ENCODE data around the gene IL1RL2. TPM values are rescaled to one million over a fixed set of nuclear protein-coding genes. Genes with fewer than 3 reads are reported as not detected.

IL1RL2 gene
- total RNA-seq, 1 donor from 2014 or later = 1.0 TPM

DNA sequence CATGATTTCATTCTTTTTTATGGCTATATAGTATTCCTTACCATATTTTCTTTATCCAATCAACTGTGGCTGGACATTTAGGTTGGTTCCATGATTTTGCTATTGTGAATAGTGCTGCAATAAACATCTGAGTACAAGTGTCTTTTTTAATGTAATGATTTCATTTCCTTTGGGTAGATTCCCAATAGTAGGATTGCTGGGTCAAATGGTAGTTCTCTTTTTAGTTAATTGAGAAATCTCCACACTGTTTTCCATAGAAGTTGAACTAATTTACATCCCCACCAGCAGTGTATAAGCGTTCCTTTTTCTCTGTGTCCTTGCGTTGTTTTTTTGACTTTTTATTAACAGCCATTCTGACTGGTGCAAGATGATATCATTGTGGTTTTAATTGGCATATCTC, 65.4 kb downstream of the IL1RL2 start:
- no peak overlapping the region for H3K27ac Mint-ChIP-seq
- H3K4me3 Mint-ChIP-seq = peak overlapping the region; percentile 20
- no peak for DNase-seq (ENCODE audit: extremely low spot score, unreplicated experiment)
- TF ChIP-seq, protein P1, sequence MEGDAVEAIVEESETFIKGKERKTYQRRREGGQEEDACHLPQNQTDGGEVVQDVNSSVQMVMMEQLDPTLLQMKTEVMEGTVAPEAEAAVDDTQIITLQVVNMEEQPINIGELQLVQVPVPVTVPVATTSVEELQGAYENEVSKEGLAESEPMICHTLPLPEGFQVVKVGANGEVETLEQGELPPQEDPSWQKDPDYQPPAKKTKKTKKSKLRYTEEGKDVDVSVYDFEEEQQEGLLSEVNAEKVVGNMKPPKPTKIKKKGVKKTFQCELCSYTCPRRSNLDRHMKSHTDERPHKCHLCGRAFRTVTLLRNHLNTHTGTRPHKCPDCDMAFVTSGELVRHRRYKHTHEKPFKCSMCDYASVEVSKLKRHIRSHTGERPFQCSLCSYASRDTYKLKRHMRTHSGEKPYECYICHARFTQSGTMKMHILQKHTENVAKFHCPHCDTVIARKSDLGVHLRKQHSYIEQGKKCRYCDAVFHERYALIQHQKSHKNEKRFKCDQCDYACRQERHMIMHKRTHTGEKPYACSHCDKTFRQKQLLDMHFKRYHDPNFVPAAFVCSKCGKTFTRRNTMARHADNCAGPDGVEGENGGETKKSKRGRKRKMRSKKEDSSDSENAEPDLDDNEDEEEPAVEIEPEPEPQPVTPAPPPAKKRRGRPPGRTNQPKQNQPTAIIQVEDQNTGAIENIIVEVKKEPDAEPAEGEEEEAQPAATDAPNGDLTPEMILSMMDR (conservative IDR thresholded peaks at IDR 0.05) = no peak
- no peaks in the 10 kb centered on the region for H3K36me3 Mint-ChIP-seq
- H3K4me1 Mint-ChIP-seq (ENCODE audit: unreplicated experiment) = peaks cover 6% of the 10 kb centered on the region
- no peaks in the 10 kb centered on the region for H3K9me3 Mint-ChIP-seq
- H3K27me3 Mint-ChIP-seq = peaks cover 24% of the 10 kb centered on the region

DNA sequence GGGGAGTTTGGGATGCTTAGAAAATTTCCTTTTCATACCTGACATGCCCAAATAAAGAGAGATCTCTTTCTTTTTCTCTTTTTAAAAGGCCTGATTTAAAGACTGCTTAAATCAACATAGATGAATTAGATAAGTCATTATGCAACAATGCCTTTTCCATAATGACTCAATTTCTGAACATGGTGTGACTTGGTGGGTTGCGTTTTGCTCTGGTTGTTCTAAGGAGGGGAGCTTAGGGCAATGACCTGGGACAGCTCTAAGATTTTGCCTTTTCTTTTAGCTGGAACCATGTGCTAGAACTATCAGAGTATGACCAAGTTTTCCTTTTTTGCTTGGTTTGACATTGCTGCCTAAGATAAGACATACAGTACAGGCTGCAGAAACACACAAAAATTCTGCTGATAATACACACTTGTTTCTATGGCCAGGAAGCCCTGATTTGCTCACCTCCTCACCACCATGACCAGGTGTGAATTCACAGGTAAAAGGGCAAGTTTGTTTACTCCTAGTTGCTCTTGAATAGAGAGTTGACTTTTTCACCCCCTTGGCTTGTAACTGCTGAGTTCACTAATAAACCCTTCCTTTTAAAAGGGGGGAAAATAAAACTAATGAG, 66.4 kb downstream of the IL1RL2 start:
- H3K36me3 Mint-ChIP-seq = no peaks in the 10 kb centered on the region
- TF ChIP-seq, protein P1 (conservative IDR thresholded peaks at IDR 0.05) = no peak
- no peak overlapping the region for H3K4me3 Mint-ChIP-seq
- no peaks in the 10 kb centered on the region for H3K9me3 Mint-ChIP-seq
- DNase-seq (ENCODE audit: extremely low spot score, unreplicated experiment) = no peak
- peaks cover 6% of the 10 kb centered on the region for H3K4me1 Mint-ChIP-seq (ENCODE audit: unreplicated experiment)
- no peak overlapping the region for H3K27ac Mint-ChIP-seq
- H3K27me3 Mint-ChIP-seq = peaks cover 24% of the 10 kb centered on the region

DNA sequence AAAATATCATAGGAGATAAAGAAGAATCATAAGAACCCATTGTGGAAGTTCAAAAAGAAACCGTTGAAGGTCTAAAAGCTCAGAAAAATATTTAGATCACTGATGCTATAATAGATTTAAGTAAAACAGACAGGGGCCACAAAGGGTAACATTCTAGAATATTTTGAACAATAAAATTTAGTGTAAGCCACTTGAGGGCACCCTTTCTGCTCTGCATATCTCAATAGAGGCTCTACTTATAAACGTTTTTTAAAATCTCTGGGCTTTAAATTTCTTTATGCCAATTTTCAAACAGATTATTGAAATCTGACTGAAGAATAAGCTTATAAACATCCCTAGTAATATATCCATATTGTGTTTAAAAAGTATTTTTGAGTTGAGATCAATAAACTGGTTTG, 66.9 kb downstream of the IL1RL2 start:
- no peaks in the 10 kb centered on the region for H3K36me3 Mint-ChIP-seq
- no peak overlapping the region for H3K4me3 Mint-ChIP-seq
- TF ChIP-seq, protein P1 (conservative IDR thresholded peaks at IDR 0.05) = no peak
- no peak for DNase-seq (ENCODE audit: extremely low spot score, unreplicated experiment)
- H3K27ac Mint-ChIP-seq = no peak overlapping the region
- H3K27me3 Mint-ChIP-seq = peaks cover 23% of the 10 kb centered on the region
- H3K9me3 Mint-ChIP-seq = peaks cover 4% of the 10 kb centered on the region
- peaks cover 6% of the 10 kb centered on the region for H3K4me1 Mint-ChIP-seq (ENCODE audit: unreplicated experiment)

DNA sequence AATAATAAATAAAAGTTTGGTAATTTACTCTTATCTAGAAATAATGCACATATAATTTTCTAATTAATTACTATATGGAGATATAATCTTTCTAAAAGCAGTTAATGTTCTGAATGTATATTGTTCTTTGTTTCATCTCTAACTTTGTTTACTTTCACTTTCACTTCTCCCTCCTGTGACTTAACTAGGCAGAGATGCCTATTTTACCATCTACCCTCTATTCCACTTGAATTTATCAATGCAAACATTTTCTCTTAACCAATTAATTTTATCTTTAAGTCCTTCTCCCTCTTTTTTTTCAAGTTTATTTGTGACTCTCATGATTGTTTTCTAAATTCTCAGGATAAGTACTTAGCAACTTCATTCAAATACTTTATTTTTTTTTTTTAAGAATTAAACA, 69.5 kb downstream of the IL1RL2 start:
- DNase-seq (ENCODE audit: extremely low spot score, unreplicated experiment) = no peak
- Mint-ChIP-seq H3K27me3 (peaks cover 14% of the 10 kb centered on the region), H3K4me1 (ENCODE audit: unreplicated experiment) (peaks cover under 1% of the 10 kb centered on the region), H3K27ac (no peak overlapping the region), H3K9me3 (peaks cover 8% of the 10 kb centered on the region), H3K36me3 (no peaks in the 10 kb centered on the region), H3K4me3 (no peak overlapping the region)
- TF ChIP-seq, protein P1 (conservative IDR thresholded peaks at IDR 0.05) = no peak

DNA sequence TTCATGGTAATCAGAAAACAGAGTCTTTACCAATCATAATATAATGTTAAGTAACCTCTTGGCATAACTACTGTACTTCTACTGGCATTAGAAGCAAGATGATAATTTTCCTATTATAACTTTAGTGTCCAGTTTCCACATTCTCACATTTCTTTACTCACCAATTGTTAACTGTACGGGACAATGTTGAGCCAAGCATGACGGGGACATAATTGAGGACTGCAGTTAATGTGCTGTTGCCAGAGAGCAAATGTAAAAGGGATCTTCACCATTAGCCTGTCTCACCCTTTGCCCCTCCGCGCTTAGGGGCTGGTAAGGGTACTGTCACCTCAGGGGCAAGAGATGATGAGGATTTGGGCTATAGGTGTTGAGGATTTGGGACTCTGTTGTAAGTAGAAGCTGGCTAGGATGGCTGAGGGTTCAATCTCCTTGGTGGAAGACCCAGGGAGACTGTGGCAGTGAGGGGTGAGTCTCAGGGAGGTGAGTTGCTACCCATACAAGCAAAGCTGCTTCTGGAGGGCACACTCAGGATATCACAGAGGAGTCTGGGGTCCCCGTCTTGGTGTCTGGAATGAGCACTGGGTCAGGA, 70.1 kb downstream of the IL1RL2 start:
- Mint-ChIP-seq H3K27ac (no peak overlapping the region), H3K4me1 (ENCODE audit: unreplicated experiment) (no peaks in the 10 kb centered on the region), H3K9me3 (peaks cover 8% of the 10 kb centered on the region), H3K27me3 (peaks cover 10% of the 10 kb centered on the region), H3K4me3 (no peak overlapping the region), H3K36me3 (no peaks in the 10 kb centered on the region)
- DNase-seq (ENCODE audit: extremely low spot score, unreplicated experiment) = no peak
- TF ChIP-seq, protein P1 (conservative IDR thresholded peaks at IDR 0.05) = no peak

All from type B pancreatic cell (in vitro differentiated cells).